Hepatocyte (in vitro differentiated cells): Measurements from ENCODE around the gene ZDHHC16. TPM values are rescaled to one million over a fixed set of nuclear protein-coding genes. Genes with fewer than 3 reads are reported as not detected.

Experiments used
- DNase-seq: peaks from one replicate; pipeline ENCODE4 v3.0.0-alpha.2; 2016; ENCODE audit warnings: low spot score
- H2AFZ ChIP-seq: fragments of 200-600 bp; sonication (generic); 2 replicates; pipeline ENCODE4 v1.6.0; 2016; ENCODE audit warnings: antibody characterized with exemption, mild to moderate bottlenecking
- H3K27ac ChIP-seq: fragments of 200-600 bp; sonication (generic); 2 replicates; pipeline ENCODE4 v1.5.1; 2016; ENCODE audit warnings: mild to moderate bottlenecking
- H3K27me3 ChIP-seq: fragments of 200-600 bp; sonication (generic); 2 replicates; pipeline ENCODE4 v1.6.1; 2016
- H3K36me3 ChIP-seq: fragments of 200-600 bp; sonication (generic); replicated peaks from 2 replicates; pipeline ENCODE4 v1.5.1; 2016; ENCODE audit warnings: low read depth; ENCODE audit not compliant: insufficient read depth
- H3K4me1 ChIP-seq: fragments of 200-600 bp; sonication (generic); 2 replicates; pipeline ENCODE4 v1.5.1; 2016; ENCODE audit warnings: mild to moderate bottlenecking, moderate library complexity; ENCODE audit not compliant: insufficient read depth
- H3K4me2 ChIP-seq: fragments of 200-600 bp; sonication (generic); 2 replicates; pipeline ENCODE4 v1.6.0; 2016
- H3K4me3 ChIP-seq: fragments of 200-600 bp; sonication (generic); 2 replicates; pipeline ENCODE4 v1.5.1; 2016; ENCODE audit warnings: mild to moderate bottlenecking
- H3K79me2 ChIP-seq: fragments of 200-600 bp; sonication (generic); 2 replicates; pipeline ENCODE4 v1.6.0; 2017; ENCODE audit warnings: mild to moderate bottlenecking
- H3K9me2 ChIP-seq: fragments of 200-600 bp; sonication (generic); replicated peaks from 2 replicates; pipeline ENCODE4 v1.6.0; 2017; ENCODE audit warnings: mild to moderate bottlenecking; ENCODE audit not compliant: insufficient read depth
- H3K9me3 ChIP-seq: fragments of 200-600 bp; sonication (generic); 2 replicates; pipeline ENCODE4 v1.5.1; 2016; ENCODE audit warnings: low read depth, mild to moderate bottlenecking
- H4K20me1 ChIP-seq: fragments of 200-600 bp; sonication (generic); 2 replicates; pipeline ENCODE4 v1.6.0; 2016; ENCODE audit warnings: mild to moderate bottlenecking; ENCODE audit not compliant: insufficient read depth, poor library complexity, severe bottlenecking
- CTCF ChIP-seq: fragments of 200-600 bp; sonication (generic); IDR thresholded peaks from 2 replicates; pipeline ENCODE4 v1.5.1; 2016; ENCODE audit warnings: antibody characterized with exemption, mild to moderate bottlenecking; ENCODE audit not compliant: poor library complexity
- EZH2 ChIP-seq: fragments of 200-600 bp; sonication (generic); IDR thresholded peaks from 2 replicates; pipeline ENCODE4 v1.6.1; 2016; ENCODE audit warnings: antibody characterized with exemption, mild to moderate bottlenecking, borderline replicate concordance
- EZH2phosphoT487 ChIP-seq: fragments of 200-600 bp; sonication (generic); IDR thresholded peaks from one replicate; pipeline ENCODE4 v1.6.1; 2018; ENCODE audit warnings: antibody characterized with exemption, mild to moderate bottlenecking, low read depth, moderate library complexity; ENCODE audit not compliant: unreplicated experiment, severe bottlenecking
- WGBS: methylation state at CpG from one replicate; pipeline ENCODE4 v1.1.6; 2016; ENCODE audit warnings: low lambda C conversion rate; ENCODE audit errors: missing lambda C conversion rate; 5-methylcytosine and 5-hydroxymethylcytosine counted together
- polyA plus RNA-seq: library from polyadenylated mRNA; unstranded; fragments of >200 nt; fragmentation: Nextera tagmentation; extraction: Ambion mirVana; gene quantifications from 2 replicates; pipeline ENCODE4 v1.2.1, GENCODE V29; 2016
- total RNA-seq: library from RNA; depleted of rRNA; stranded (reverse); fragments of >200 nt; gene quantifications from 2 replicates; pipeline ENCODE4 v1.2.3, GENCODE V29; 2014

The ZDHHC16 gene
- total and polyA plus RNA-seq, 2 experiments from 2014 or later, result 57.0 to 86.8 TPM

DNA sequence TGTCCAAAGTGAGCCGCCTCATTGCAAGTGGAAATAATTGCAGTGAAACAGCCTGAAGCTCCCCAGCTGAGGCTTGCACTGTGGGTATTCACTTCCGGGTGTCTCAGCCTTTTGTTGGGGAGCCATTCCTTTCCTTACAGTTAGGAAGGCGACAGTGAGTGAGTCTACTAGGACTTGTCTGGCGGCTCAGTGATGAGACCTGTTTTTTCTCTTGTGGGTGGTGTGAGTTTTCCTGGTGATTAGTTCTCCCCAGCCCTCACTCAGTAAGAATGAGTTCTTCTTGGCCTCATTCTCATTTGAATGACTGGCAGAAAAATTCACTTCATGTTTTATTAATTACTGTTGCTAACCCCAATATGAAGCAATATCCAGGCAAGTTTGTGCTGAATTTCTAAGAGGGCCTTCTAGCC lies 17.4 kb upstream of the ZDHHC16 start:
- Histone ChIP-seq H2AFZ (no peak overlapping the region), H3K27me3 (no peaks in the 10 kb centered on the region), H3K9me3 (no peaks in the 10 kb centered on the region), H4K20me1 (peaks cover 14% of the 10 kb centered on the region), H3K9me2 (no peaks in the 10 kb centered on the region), H3K79me2 (peaks cover 42% of the 10 kb centered on the region), H3K4me3 (no peak overlapping the region), H3K4me2 (peak overlapping the region; percentile 90), H3K4me1 (peaks cover 16% of the 10 kb centered on the region), H3K36me3 (no peaks in the 10 kb centered on the region), H3K27ac (peak overlapping the region; percentile 94)
- WGBS, result 71% methylated on average over 4 of the region's 4 CpGs
- TF ChIP-seq CTCF, result no peak
- TF ChIP-seq EZH2phosphoT487, result no peak
- DNase-seq, result no peak

GRCh38 chr10:97434055-97434454 lies 11.9 kb upstream of the ZDHHC16 start:
- Histone ChIP-seq H3K36me3 (no peaks in the 10 kb centered on the region), H3K4me3 (no peak overlapping the region)

GRCh38 chr10:97434557-97434956 lies 11.4 kb upstream of the ZDHHC16 start:
- Histone ChIP-seq H3K36me3 (no peaks in the 10 kb centered on the region), H3K4me3 (no peak overlapping the region), H3K9me2 (no peaks in the 10 kb centered on the region), H3K27ac (no peak overlapping the region), H2AFZ (no peak overlapping the region), H3K4me2 (no peak overlapping the region), H3K27me3 (no peaks in the 10 kb centered on the region), H3K79me2 (peaks cover 9% of the 10 kb centered on the region), H3K9me3 (no peaks in the 10 kb centered on the region), H3K4me1 (no peaks in the 10 kb centered on the region), H4K20me1 (no peaks in the 10 kb centered on the region)
- WGBS, result 95% methylated on average over 1 of the region's 1 CpG
- TF ChIP-seq EZH2phosphoT487, result no peak
- no peak for TF ChIP-seq CTCF
- no peak for TF ChIP-seq EZH2
- no peak for DNase-seq

More at GRCh38 chr10:97434055-97434454, 11.9 kb upstream of the ZDHHC16 start:
- H3K9me2 ChIP-seq, result no peaks in the 10 kb centered on the region
- H3K4me2 ChIP-seq, result no peak overlapping the region
- H3K79me2 ChIP-seq, result peaks cover 14% of the 10 kb centered on the region
- H4K20me1 ChIP-seq, result no peaks in the 10 kb centered on the region
- H3K9me3 ChIP-seq, result no peaks in the 10 kb centered on the region
- H2AFZ ChIP-seq, result no peak overlapping the region
- no peak for TF ChIP-seq EZH2phosphoT487
- no peak for TF ChIP-seq EZH2
- TF ChIP-seq CTCF, result no peak
- H3K4me1 ChIP-seq, result no peaks in the 10 kb centered on the region
- H3K27me3 ChIP-seq, result no peaks in the 10 kb centered on the region
- DNase-seq, result no peak
- H3K27ac ChIP-seq, result no peak overlapping the region

DNA sequence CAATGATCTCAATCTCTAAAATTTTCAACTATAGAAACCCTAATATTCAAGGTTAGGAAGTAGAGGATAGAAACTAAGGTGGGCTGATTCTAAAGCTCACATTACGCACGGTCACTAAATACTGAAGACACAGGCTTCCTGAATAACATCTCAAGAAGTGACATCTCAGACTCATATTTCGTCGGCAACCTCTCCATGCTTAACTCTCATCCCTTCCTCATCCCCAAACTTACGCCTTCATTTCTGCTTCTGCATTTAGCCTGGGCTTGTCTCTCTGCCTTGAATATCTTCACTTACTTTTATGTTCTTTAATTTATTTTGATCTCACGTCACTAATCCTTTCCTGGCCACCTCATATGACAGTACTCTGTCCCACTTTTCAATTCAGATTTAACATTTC lies 10.8 kb upstream of the ZDHHC16 start:
- Histone ChIP-seq H4K20me1 (no peaks in the 10 kb centered on the region), H3K27me3 (no peaks in the 10 kb centered on the region), H3K4me1 (no peaks in the 10 kb centered on the region), H3K4me3 (no peak overlapping the region), H3K27ac (no peak overlapping the region), H3K4me2 (no peak overlapping the region), H3K9me2 (no peaks in the 10 kb centered on the region), H2AFZ (no peak overlapping the region), H3K9me3 (no peaks in the 10 kb centered on the region), H3K36me3 (no peaks in the 10 kb centered on the region), H3K79me2 (peaks cover 3% of the 10 kb centered on the region)
- WGBS, result over 99% methylated on average over 6 of the region's 6 CpGs
- no peak for TF ChIP-seq EZH2
- no peak for TF ChIP-seq CTCF
- no peak for TF ChIP-seq EZH2phosphoT487
- DNase-seq, result no peak
